GM08714 (cell line): ENCODE results near the gene DMRT1.

ENCODE experiments used
- H3K4me3 ChIP-seq: fragments of 200-500 bp; sonication (Bioruptor generic); 2 replicates; pipeline ENCODE4 v1.5.1; 2014; ENCODE audit warnings: mild to moderate bottlenecking, low read length, inconsistent platforms
- ZNF274 ChIP-seq: IDR thresholded peaks from 2 replicates; pipeline ENCODE4 v1.6.1; 2012; ENCODE audit warnings: mild to moderate bottlenecking, low read depth, low read length

DMRT1 gene

DNA sequence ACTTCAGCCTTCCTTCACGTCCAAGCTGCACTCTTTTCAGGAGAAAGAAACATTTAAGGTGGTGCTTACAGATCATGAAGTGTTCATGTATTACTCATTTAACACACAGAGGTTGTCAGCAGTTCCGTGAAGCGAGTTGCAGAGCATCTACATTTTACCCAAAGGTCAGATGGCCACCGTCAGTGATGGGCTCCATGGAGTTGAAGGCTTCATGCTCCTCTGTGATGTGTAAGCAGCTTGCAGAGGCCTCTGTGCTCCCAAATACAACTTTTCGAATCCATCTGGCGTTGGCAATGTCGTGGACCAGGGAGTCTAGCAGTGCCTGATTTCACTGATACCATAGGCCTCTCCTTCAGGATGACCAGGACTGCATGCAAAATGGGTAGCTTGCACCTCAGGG is 81.2 kb downstream of the DMRT1 start:
- H3K4me3 ChIP-seq: no peak overlapping the region
- no peak for TF ChIP-seq ZNF274

DNA sequence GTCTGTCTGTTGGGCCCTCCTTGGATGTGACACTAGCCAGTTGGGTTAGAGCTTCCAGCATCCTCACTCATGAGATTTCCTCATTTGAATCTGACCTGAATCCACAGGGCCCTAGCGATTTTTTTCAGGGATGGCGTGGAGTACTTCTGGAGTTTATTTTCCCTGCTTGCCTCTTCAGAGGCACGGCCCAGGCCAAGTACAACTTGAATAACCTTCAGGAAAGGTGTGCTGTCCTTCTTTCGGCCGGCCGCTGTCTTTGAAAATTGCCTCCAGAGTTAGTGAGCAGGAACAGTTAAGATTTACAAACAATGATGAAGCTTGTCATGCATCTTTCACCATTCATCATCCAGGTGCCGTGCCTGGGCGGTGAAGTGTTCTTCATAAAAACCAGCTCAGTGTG is 85.5 kb downstream of the DMRT1 start:
- H3K4me3 ChIP-seq: no peak overlapping the region
- TF ChIP-seq ZNF274: no peak

DNA sequence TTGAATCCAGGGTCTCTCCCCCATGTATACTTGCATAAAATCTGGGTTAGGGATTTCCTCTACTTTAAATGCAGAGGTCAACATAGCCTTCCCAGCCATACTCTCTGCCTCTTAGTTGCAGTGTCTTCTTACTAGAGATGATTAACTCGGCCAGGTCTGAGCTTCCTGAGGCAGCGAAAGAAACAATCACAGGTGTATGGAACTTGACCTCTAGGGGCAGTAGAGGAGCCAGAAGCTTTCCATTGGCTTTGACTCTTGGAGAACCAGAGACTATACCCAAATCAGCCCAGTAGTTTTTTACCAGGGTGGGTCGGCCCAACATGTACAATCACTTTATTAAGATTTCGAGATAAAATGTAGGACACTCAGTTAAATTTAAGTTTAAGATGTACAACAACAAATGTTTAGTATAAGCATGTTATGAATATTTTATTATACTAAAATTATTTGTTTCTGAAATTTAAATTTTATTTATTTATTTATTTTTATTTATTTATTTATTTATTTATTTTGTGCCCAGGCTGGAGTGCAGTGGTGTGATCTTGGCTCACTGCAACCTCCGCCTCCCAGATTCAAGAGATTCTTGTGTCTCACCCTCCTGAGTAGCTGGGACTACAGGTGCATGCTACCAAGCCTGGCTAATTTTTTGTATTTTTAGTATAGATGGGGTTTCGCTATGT is 87.0 kb downstream of the DMRT1 start:
- H3K4me3 ChIP-seq: no peak overlapping the region
- no peak for TF ChIP-seq ZNF274

DNA sequence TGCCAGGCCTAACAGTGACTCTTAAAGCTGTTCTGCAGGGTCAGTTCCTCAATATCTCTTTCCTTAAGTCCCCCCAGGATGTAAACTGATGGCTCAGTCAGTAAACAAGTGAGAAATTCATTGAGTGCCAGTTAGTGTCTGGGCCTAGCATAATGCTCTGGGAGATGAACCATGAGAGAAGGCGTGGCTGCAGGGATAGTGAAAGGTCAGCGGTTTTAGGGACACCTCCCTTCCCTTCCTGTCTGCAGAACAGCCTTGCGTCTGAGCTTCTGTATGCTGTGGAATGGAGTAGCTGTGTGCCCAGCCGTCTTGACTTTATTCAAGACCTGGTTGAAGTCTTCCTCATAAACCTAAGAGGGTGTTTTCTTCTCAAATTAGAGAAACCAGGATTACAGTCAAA is 88.2 kb downstream of the DMRT1 start:
- H3K4me3 ChIP-seq: no peak overlapping the region
- no peak for TF ChIP-seq ZNF274

DNA sequence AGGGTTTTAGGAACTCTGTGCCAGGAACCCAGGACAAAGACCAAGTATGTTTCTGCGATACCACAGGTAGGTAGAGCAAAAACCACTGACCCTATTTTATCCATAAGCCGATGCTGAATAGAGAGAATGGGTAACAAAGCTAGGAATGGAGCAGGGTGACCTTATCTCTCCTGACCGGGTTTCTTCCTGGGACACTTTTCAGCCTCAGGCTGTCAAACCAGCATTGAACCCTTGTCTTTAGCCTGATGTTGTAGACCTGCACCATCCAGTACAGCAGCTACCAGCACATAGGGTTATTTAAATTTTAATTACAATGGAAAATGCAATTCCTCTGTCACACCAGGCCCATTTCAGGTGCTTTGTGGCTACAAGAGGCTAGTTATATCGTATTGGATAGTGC is 91.9 kb downstream of the DMRT1 start:
- no peak overlapping the region for H3K4me3 ChIP-seq
- TF ChIP-seq ZNF274: no peak

- H3K4me3 ChIP-seq: no peak overlapping the region
- TF ChIP-seq ZNF274: no peak
Measured at GRCh38 chr9:935348-935965, 94.0 kb downstream of the DMRT1 start.

- no peak overlapping the region for H3K4me3 ChIP-seq
- TF ChIP-seq ZNF274: no peak
Measured at GRCh38 chr9:942805-943580, 101.5 kb downstream of the DMRT1 start.

GRCh38 chr9:947985-948384 is 106.5 kb downstream of the DMRT1 start:
- no peak overlapping the region for H3K4me3 ChIP-seq
- TF ChIP-seq ZNF274: no peak

DNA sequence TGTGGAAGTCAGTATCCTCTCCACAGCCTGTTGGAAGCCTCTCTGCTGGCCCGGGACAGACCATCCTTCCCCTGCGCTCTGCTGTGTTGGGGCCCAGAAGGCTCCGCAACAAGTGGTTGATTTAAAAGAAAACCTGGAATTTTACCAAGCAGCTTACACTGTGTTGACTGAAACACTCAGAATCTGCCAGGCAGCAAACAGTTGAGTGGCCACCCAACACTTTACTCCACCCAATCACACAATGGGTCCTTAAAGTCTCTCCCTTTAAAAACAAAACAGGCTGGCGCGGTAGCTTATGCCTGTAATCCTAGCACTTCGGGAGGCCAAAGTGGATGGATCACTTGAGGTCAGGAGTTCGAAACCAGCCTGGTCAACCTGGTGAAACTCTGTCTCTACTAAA is 107.0 kb downstream of the DMRT1 start:
- TF ChIP-seq ZNF274: no peak
- no peak overlapping the region for H3K4me3 ChIP-seq

DNA sequence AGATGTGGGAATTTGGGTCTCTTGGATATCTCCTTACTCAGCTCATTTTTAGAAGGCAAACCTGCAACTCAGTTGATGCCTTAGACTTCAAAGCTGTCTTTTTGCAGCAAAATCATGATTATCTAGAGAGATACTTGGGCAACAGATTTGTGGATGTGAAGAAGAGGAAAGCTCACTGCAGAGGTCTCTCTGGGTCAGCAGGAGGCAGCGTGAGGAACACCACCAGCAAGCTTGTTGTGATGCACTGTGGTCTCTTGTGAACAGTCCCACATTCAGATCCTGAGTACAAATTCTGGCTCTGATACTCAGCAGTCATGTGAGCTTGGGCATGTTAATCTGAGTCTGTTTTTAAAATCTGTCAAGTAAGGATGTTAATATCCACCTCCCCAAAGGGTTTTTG is 108.6 kb downstream of the DMRT1 start:
- no peak overlapping the region for H3K4me3 ChIP-seq
- TF ChIP-seq ZNF274: no peak

- TF ChIP-seq ZNF274: no peak
- H3K4me3 ChIP-seq: no peak overlapping the region
Measured at GRCh38 chr9:952546-952945, 111.0 kb downstream of the DMRT1 start.

DNA sequence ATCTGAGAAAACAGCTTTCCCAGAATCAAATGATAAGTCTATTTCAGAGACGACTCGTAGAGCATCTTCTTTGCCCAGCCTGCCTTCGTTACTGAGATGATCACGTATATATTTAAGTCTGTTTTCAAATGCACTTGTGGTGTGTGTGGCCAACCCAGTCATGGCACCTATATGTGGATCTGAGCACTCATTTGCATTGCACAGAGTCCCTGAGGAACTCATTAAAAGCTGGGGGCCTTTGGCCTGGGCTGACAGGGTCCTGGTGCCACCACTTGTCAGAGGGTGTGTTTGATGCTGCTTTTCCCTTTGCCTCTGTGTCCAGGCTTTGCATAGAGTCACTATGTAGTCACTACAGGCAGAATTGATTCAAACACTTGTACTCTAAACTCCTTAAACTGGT is 117.6 kb downstream of the DMRT1 start:
- TF ChIP-seq ZNF274: no peak
- no peak overlapping the region for H3K4me3 ChIP-seq

DNA sequence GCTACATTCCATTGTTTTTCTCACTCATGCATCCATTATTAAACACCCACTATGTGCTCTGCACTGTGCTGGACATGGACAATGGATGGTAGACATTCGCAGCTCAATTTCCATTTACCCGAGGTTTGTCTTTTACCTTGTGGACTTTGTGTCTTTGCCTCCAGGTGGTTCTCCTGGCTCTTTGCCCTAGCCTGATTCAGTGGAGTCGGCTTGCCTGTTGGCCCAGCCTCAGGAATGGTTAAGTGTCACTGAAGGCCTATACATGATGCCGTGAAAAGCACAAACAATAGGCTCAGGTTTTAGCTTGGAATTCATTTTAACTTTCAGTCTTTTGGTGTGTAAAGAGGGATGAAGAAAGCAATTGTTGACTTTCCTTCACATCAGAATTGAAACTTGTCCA is 118.4 kb downstream of the DMRT1 start:
- no peak for TF ChIP-seq ZNF274

GRCh38 chr9:962023-962422 is 120.5 kb downstream of the DMRT1 start:
- H3K4me3 ChIP-seq: no peak overlapping the region
- no peak for TF ChIP-seq ZNF274

More for the DNA sequence above, 118.4 kb downstream of the DMRT1 start:
- H3K4me3 ChIP-seq: no peak overlapping the region

DNA sequence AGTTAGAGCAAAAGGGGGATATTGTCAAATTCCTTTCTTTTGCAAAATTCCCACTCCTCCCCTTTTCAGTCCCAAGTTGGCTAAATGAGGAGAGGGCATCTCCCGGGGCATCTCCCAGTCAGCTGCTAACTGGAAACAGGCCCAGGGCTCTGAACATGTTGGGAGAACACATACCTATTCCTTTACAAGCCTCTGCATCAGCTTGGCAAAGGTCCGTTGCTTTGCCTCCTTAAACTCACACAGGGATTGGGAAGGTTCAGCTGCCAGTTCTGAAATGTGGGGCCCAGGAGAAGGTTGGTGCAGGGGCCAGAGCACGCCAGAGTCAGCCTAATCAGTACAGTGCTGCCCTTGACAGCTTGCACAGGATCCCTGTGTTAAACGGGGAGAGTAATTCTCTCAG is 124.0 kb downstream of the DMRT1 start:
- TF ChIP-seq ZNF274: no peak
- H3K4me3 ChIP-seq: no peak overlapping the region
